Osteoblast (primary cell): ENCODE data around the gene RAB11FIP5. TPM values are rescaled to one million over a fixed set of nuclear protein-coding genes. Genes with fewer than 3 reads are reported as not detected.

Experiments used
- DNase-seq: peaks from one replicate; pipeline ENCODE4 v3.0.0; 2011; ENCODE audit warnings: low spot score, mixed read lengths; ENCODE audit not compliant: insufficient read length; ENCODE audit errors: missing footprints
- H2AFZ ChIP-seq: 2 replicates; pipeline ENCODE4 v1.6.0; 2011; ENCODE audit warnings: mild to moderate bottlenecking, low read length
- H3K27ac ChIP-seq: 2 replicates; pipeline ENCODE4 v1.5.1; 2011; ENCODE audit warnings: mild to moderate bottlenecking, low read depth, low read length, moderate library complexity
- H3K27me3 ChIP-seq: 2 replicates; pipeline ENCODE4 v1.6.0; 2012; ENCODE audit warnings: mild to moderate bottlenecking, control low read depth, inconsistent platforms, low read length, moderate library complexity; ENCODE audit not compliant: insufficient read depth
- H3K36me3 ChIP-seq: 2 replicates; pipeline ENCODE4 v1.5.1; 2011; ENCODE audit warnings: mild to moderate bottlenecking, low read length, control low read depth, moderate library complexity; ENCODE audit not compliant: insufficient read depth
- H3K4me1 ChIP-seq: 2 replicates; pipeline ENCODE4 v1.5.1; 2011; ENCODE audit warnings: mild to moderate bottlenecking, low read length, control low read depth, moderate library complexity; ENCODE audit not compliant: insufficient read depth
- H3K4me2 ChIP-seq: 2 replicates; pipeline ENCODE4 v1.6.0; 2011; ENCODE audit warnings: mild to moderate bottlenecking, low read length; ENCODE audit not compliant: insufficient read depth
- H3K4me3 ChIP-seq: fragments of 200-600 bp; sonication (generic); 3 replicates; pipeline ENCODE4 v1.5.1; 2012; ENCODE audit warnings: mild to moderate bottlenecking, low read length, inconsistent platforms; ENCODE audit not compliant: insufficient read depth
- H3K79me2 ChIP-seq: 2 replicates; pipeline ENCODE4 v1.6.0; 2012; ENCODE audit warnings: mild to moderate bottlenecking, low read length, control low read depth, inconsistent platforms; ENCODE audit not compliant: insufficient read depth
- H3K9me3 ChIP-seq: 2 replicates; pipeline ENCODE4 v1.5.1; 2011; ENCODE audit warnings: low read depth, low read length, control low read depth
- H4K20me1 ChIP-seq: 2 replicates; pipeline ENCODE4 v1.6.0; 2012; ENCODE audit warnings: mild to moderate bottlenecking, low read length, control low read depth; ENCODE audit not compliant: insufficient read depth
- CTCF ChIP-seq: IDR thresholded peaks from 2 replicates; pipeline ENCODE4 v1.5.1; 2011; ENCODE audit warnings: mild to moderate bottlenecking, low read depth, low read length, moderate library complexity; ENCODE audit errors: extremely low read depth
- total RNA-seq: library from RNA; depleted of rRNA; stranded (reverse); fragments of >200 nt; gene quantifications from 2 replicates; pipeline ENCODE4 v1.2.3, GENCODE V29; 2012

RAB11FIP5 gene
- total RNA-seq, 1 donor, result 59.0 TPM

DNA sequence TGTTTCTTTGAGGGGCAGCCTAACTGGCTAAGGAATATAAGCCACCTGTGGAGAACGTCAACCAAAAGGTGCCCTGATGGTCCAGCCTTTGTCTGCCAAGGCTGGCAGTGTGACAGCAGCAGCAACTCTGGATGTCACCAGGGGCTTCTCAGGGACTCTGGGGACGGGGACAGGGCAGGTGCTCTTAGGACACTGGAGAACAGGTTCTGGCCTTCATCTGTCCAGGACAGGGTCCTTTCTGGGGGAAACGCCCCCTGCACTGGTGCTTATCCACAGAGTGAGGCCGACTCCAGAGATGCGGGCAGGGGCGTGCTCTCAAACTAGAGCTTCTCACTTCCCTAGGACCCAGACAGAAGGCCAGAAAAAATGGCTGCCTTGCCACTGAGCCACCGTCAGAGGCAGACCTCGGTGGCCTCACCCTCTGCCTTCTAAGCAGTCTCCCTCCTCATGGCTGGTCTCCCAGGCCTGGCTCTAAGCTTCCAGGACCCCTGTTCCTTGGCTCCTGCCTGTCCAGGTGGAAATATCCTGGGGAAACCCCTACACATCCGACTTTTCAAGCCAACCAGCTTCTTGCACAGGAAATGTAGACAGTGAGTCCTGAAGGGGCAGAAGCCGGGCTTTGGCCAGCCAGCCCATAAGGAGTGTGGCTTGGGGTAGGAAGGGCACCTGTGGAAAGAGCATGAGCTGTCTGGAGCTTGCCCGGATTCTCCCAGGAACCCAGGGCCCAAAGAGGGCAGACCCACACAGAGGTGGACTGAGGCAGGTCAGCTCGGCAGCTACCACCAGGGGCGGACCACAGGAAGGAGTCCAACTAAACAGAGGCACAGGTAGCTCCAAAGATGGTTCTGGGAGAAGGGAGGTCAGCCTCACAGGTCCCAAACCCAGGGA, 30.0 kb downstream of the RAB11FIP5 start:
- peaks cover 100% of the 10 kb centered on the region for H3K79me2 ChIP-seq
- peaks cover 44% of the 10 kb centered on the region for H3K36me3 ChIP-seq
- no peak for DNase-seq
- no peaks in the 10 kb centered on the region for H3K4me1 ChIP-seq
- H3K27me3 ChIP-seq, result no peaks in the 10 kb centered on the region
- H2AFZ ChIP-seq, result no peak overlapping the region
- no peak overlapping the region for H3K4me3 ChIP-seq
- peaks cover 89% of the 10 kb centered on the region for H4K20me1 ChIP-seq
- H3K27ac ChIP-seq, result no peak overlapping the region
- no peak for TF ChIP-seq CTCF
- no peak overlapping the region for H3K4me2 ChIP-seq
- H3K9me3 ChIP-seq, result no peaks in the 10 kb centered on the region

- Histone ChIP-seq H3K4me1 (no peaks in the 10 kb centered on the region), H2AFZ (no peak overlapping the region), H3K79me2 (peaks cover 100% of the 10 kb centered on the region), H3K4me3 (no peak overlapping the region), H3K27me3 (no peaks in the 10 kb centered on the region), H3K4me2 (no peak overlapping the region), H3K9me3 (no peaks in the 10 kb centered on the region), H3K27ac (no peak overlapping the region), H3K36me3 (peaks cover 40% of the 10 kb centered on the region), H4K20me1 (peaks cover 87% of the 10 kb centered on the region)
- no peak for DNase-seq
- no peak for TF ChIP-seq CTCF
Observed at GRCh38 chr2:73081181-73081671, 31.5 kb downstream of the RAB11FIP5 start.

GRCh38 chr2:73080321-73081131, 32.2 kb downstream of the RAB11FIP5 start:
- DNase-seq, result no peak
- H3K4me1 ChIP-seq, result no peaks in the 10 kb centered on the region
- H3K4me3 ChIP-seq, result no peak overlapping the region
- peaks cover 95% of the 10 kb centered on the region for H3K79me2 ChIP-seq
- H3K36me3 ChIP-seq, result peaks cover 40% of the 10 kb centered on the region
- H3K4me2 ChIP-seq, result no peak overlapping the region
- TF ChIP-seq CTCF, result no peak
- H2AFZ ChIP-seq, result no peak overlapping the region
- H3K27me3 ChIP-seq, result no peaks in the 10 kb centered on the region
- no peak overlapping the region for H3K27ac ChIP-seq
- no peaks in the 10 kb centered on the region for H3K9me3 ChIP-seq
- H4K20me1 ChIP-seq, result peaks cover 80% of the 10 kb centered on the region

DNA sequence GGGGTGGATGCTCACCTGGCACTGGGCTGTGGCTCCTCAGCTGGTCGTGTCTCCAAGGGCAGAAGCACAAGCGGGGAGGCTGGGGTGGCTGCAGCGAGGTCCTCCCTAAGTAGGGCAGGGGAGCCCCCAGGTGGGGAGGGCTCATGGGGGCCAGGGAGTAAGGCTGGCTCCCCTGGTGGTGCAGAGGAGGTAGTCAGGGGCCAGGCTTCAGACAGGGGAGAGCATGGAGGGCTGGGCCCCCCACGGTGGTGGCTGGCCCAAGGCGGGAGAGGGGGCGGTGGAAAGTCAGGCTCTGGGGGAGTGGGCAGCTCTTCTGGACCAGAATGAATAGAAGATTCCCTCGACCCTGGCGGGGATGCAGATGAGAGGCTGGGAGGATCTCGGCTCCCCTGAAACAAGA, 33.1 kb downstream of the RAB11FIP5 start:
- Histone ChIP-seq H4K20me1 (peaks cover 73% of the 10 kb centered on the region), H3K36me3 (peaks cover 45% of the 10 kb centered on the region), H3K27me3 (no peaks in the 10 kb centered on the region), H3K4me3 (no peak overlapping the region), H3K4me2 (no peak overlapping the region), H3K79me2 (peaks cover 86% of the 10 kb centered on the region), H3K27ac (no peak overlapping the region), H3K4me1 (no peaks in the 10 kb centered on the region), H3K9me3 (no peaks in the 10 kb centered on the region), H2AFZ (no peak overlapping the region)
- no peak for TF ChIP-seq CTCF
- no peak for DNase-seq
